HepG2 (cell line): Measurements from ENCODE around the gene KRT10. TPM values are rescaled to one million over a fixed set of nuclear protein-coding genes. Genes with fewer than 3 reads are reported as not detected.

ENCODE experiments used
- KDM6A ChIP-seq: IDR thresholded peaks from 2 replicates; pipeline ENCODE4 v1.6.1; 2016; ENCODE audit warnings: low read depth
- REXO4 ChIP-seq: sonication (generic); formaldehyde crosslinking; IDR thresholded peaks from 2 replicates; pipeline ENCODE4 v1.8.0; 2022; ENCODE audit warnings: missing genetic modification reagents, mild to moderate bottlenecking, borderline replicate concordance
- TOPORS ChIP-seq: sonication (generic); formaldehyde crosslinking; IDR thresholded peaks from 2 replicates; pipeline ENCODE4 v1.8.0; 2023; ENCODE audit warnings: mild to moderate bottlenecking, missing genetic modification reagents
- ZNF816 ChIP-seq: sonication (generic); formaldehyde crosslinking; IDR thresholded peaks from 2 replicates; pipeline ENCODE4 v1.8.0; 2022; ENCODE audit warnings: missing genetic modification reagents, mild to moderate bottlenecking, borderline replicate concordance
- polyA plus RNA-seq, 8 experiments: library from polyadenylated mRNA; depleted of rRNA in 3 of 8; stranded (reverse) in 7 of 8; unstranded in 1 of 8; fragments of >200 nt; fragmentation: Illumina TruSeq in 4 of 8; extraction: Trizol in 4 of 8; gene quantifications; 2 replicates each; pipeline versions ENCODE4 v1.2.1 to v1.2.3, GENCODE V29; 2011 to 2016; ENCODE audit warnings: low read depth in 4 of 8, missing spikeins in 1 of 8, mixed read lengths in 1 of 8; ENCODE audit not compliant: insufficient read depth in 1 of 8
- total RNA-seq, 5 experiments: library from RNA; depleted of rRNA; stranded (reverse); fragments of >200 nt; fragmentation: Illumina TruSeq; extraction: Trizol; gene quantifications; 2 replicates each; pipeline ENCODE4 v1.2.3, GENCODE V29; 2016; ENCODE audit warnings: low read depth in 1 of 5
- TF ChIP-seq, protein P1 (sequence below): sonication (generic); formaldehyde crosslinking; IDR thresholded peaks from one replicate; pipeline ENCODE4 v1.5.1; 2020; ENCODE audit warnings: mild to moderate bottlenecking, missing genetic modification reagents; ENCODE audit errors: not compliant biosample characterization

KRT10 gene
- total and polyA plus RNA-seq, 2 of the 13 experiments (the other 11 are each of a cell fraction or from before 2014, with no cell fraction given), result 25.1 to 27.5 TPM

DNA sequence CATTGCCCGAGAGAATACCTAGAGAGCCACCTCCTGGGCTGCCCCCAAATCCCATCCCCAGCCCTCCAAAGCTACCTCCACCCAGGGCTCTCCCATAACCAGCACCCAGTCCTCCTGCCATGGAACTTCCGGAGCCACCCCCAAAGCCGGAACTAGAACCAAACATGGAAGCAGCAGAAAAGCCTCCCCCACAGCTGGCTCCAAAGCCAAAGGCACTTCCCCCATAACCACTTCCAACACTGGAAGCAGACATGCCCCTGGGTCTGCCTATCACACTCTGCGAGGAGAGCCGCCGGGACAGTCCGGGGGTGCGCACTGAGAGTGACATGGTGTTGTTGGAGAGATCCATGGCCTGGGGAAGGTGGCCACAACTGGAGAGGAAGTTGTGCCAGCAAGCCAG lies 44.4 kb upstream of the KRT10 start, which contains the start of gene KRT12 (continued):
- TF ChIP-seq, protein P1, sequence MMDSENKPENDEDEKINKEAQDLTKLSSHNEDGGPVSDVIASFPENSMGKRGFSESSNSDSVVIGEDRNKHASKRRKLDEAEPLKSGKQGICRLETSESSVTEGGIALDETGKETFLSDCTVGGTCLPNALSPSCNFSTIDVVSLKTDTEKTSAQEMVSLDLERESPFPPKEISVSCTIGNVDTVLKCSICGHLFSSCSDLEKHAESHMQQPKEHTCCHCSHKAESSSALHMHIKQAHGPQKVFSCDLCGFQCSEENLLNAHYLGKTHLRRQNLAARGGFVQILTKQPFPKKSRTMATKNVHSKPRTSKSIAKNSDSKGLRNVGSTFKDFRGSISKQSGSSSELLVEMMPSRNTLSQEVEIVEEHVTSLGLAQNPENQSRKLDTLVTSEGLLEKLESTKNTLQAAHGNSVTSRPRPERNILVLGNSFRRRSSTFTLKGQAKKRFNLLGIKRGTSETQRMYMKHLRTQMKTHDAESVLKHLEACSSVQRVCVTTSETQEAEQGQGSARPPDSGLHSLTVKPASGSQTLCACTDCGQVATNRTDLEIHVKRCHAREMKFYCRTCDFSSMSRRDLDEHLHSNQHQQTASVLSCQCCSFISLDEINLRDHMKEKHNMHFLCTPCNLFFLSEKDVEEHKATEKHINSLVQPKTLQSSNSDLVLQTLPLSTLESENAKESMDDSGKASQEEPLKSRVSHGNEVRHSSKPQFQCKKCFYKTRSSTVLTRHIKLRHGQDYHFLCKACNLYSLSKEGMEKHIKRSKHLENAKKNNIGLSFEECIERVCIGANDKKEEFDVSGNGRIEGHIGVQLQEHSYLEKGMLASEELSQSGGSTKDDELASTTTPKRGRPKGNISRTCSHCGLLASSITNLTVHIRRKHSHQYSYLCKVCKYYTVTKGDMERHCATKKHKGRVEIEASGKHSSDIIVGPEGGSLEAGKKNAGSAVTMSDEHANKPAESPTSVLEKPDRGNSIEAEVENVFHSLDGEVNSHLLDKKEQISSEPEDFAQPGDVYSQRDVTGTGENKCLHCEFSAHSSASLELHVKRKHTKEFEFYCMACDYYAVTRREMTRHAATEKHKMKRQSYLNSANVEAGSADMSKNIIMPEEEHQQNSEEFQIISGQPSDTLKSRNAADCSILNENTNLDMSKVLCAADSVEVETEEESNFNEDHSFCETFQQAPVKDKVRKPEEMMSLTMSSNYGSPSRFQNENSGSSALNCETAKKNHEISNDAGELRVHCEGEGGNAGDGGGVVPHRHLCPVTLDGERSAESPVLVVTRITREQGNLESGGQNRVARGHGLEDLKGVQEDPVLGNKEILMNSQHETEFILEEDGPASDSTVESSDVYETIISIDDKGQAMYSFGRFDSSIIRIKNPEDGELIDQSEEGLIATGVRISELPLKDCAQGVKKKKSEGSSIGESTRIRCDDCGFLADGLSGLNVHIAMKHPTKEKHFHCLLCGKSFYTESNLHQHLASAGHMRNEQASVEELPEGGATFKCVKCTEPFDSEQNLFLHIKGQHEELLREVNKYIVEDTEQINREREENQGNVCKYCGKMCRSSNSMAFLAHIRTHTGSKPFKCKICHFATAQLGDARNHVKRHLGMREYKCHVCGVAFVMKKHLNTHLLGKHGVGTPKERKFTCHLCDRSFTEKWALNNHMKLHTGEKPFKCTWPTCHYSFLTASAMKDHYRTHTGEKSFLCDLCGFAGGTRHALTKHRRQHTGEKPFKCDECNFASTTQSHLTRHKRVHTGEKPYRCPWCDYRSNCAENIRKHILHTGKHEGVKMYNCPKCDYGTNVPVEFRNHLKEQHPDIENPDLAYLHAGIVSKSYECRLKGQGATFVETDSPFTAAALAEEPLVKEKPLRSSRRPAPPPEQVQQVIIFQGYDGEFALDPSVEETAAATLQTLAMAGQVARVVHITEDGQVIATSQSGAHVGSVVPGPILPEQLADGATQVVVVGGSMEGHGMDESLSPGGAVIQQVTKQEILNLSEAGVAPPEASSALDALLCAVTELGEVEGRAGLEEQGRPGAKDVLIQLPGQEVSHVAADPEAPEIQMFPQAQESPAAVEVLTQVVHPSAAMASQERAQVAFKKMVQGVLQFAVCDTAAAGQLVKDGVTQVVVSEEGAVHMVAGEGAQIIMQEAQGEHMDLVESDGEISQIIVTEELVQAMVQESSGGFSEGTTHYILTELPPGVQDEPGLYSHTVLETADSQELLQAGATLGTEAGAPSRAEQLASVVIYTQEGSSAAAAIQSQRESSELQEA (CRISPR knock-in tag), result no peak
- TF ChIP-seq REXO4, result no peak
- no peak for TF ChIP-seq ZNF816 (CRISPR knock-in tag)
- TF ChIP-seq KDM6A (CRISPR knock-in tag), result no peak
- no peak for TF ChIP-seq TOPORS
